H1 (cell line): ENCODE data around the gene GP1BB. TPM values are rescaled to one million over a fixed set of nuclear protein-coding genes. Genes with fewer than 3 reads are reported as not detected.

Experiments
- ASH2L ChIP-seq: fragments of 200-600, 300-600 bp; sonication (generic); IDR thresholded peaks from one replicate; pipeline ENCODE4 v1.7.1; 2017; ENCODE audit warnings: low read length
- FOSL1 ChIP-seq: IDR thresholded peaks from 2 replicates; pipeline ENCODE4 v1.6.1; 2011; ENCODE audit warnings: mild to moderate bottlenecking, low read depth, low read length, moderate library complexity; ENCODE audit not compliant: insufficient read depth
- KDM1A ChIP-seq: fragments of 200-600, 300-600 bp; sonication (generic); IDR thresholded peaks from 2 replicates; pipeline ENCODE4 v1.7.1; 2016; ENCODE audit warnings: mild to moderate bottlenecking, low read length, borderline replicate concordance
- NRF1 ChIP-seq: IDR thresholded peaks from 2 replicates; pipeline ENCODE4 v1.6.1; 2011; ENCODE audit warnings: mild to moderate bottlenecking, low read depth, low read length, improper control_type of control experiment
- SAP30 ChIP-seq: fragments of 300-600 bp; sonication (generic); IDR thresholded peaks from 2 replicates; pipeline ENCODE4 v1.7.1; 2012; ENCODE audit warnings: low read length, moderate library complexity, mild to moderate bottlenecking, inconsistent platforms; ENCODE audit not compliant: insufficient read depth, insufficient replicate concordance
- SP4 ChIP-seq: IDR thresholded peaks from 2 replicates; pipeline ENCODE4 v1.6.1; 2012; ENCODE audit warnings: low read length, inconsistent platforms
- polyA plus RNA-seq, 7 experiments: library from polyadenylated mRNA; depleted of rRNA in 3 of 7; stranded (reverse) in 5 of 7; unstranded in 2 of 7; fragments of >200 nt in 5 of 7; fragments of 200-250 nt in 2 of 7; gene quantifications; 1 replicate in 5 of 7; 2 replicates in 1 of 7; 4 replicates in 1 of 7; pipeline versions ENCODE4 v1.2.1 to v1.2.3, GENCODE V29; 2011 to 2013; ENCODE audit warnings: missing spikeins in 2 of 7, mixed read lengths in 2 of 7
- total RNA-seq: library from RNA; stranded (reverse); fragmentation: NEBNext Ultra II Directional; extraction: Animal tissue kit (Norgen Biotek cat#: 25700); gene quantifications from 2 replicates; pipeline ENCODE4 v1.2.1, GENCODE V29; 2021
- TF ChIP-seq, protein P1 (sequence below): IDR thresholded peaks from 2 replicates; pipeline ENCODE4 v1.6.1; 2012; ENCODE audit warnings: inconsistent platforms

GP1BB gene
- total and polyA plus RNA-seq, 2 of the 8 experiments (the other 6 are each of a cell fraction or from before 2014, with no cell fraction given): 0.36 TPM; not detected in 1

GRCh38 chr22:19707347-19708290, 15.7 kb upstream of the GP1BB start (continued):
- TF ChIP-seq, protein P1, sequence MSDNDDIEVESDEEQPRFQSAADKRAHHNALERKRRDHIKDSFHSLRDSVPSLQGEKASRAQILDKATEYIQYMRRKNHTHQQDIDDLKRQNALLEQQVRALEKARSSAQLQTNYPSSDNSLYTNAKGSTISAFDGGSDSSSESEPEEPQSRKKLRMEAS: no peak
- TF ChIP-seq SP4 (no peak), FOSL1 (no peak), NRF1 (no peak), KDM1A (no peak), SAP30 (no peak), ASH2L (no peak)
